Caco-2 (cell line): Measurements from ENCODE around the gene VAPB. TPM values are rescaled to one million over a fixed set of nuclear protein-coding genes. Genes with fewer than 3 reads are reported as not detected.

ENCODE experiments used
- BruUV-seq: library from RNA; stranded (reverse); fragments of 400-500 nt; replicated peaks from 2 replicates; lab custom pipeline; 2021; lab: Mats Ljungman, UMichigan
- CTCF ChIA-PET: fragments of 300-600 bp; sonication (Branson Sonifier 250); formaldehyde crosslinking; loops from one replicate; lab custom pipeline; 2022; ENCODE audit warnings: antibody characterized with exemption; lab: Charles Lee
- POLR2A ChIA-PET: fragments of 300-600 bp; sonication (Branson Sonifier 250); formaldehyde crosslinking; loops from one replicate; lab custom pipeline; 2022; ENCODE audit warnings: antibody characterized with exemption; lab: Charles Lee
- DNase-seq, 2 experiments: peaks; one replicate each; pipeline versions ENCODE4 v3.0.0 to v3.0.0-alpha.2; 2020 to 2022
- H3K27me3 ChIP-seq: replicated peaks from 2 replicates; pipeline ENCODE4 v1.6.0; 2011; ENCODE audit warnings: low read length; ENCODE audit not compliant: control insufficient read depth, insufficient read depth
- H3K36me3 ChIP-seq: 2 replicates; pipeline ENCODE4 v1.5.1; 2011; ENCODE audit warnings: low read length; ENCODE audit not compliant: control insufficient read depth, insufficient read depth
- H3K4me1 ChIP-seq: fragments of 250-450 bp; sonication (Bioruptor Pico); 2 replicates; pipeline ENCODE4 v1.5.1; 2020; ENCODE audit warnings: mild to moderate bottlenecking
- H3K4me3 ChIP-seq: 2 replicates; pipeline ENCODE4 v1.5.1; 2011; ENCODE audit warnings: low read depth, mild to moderate bottlenecking, control low read depth, low read length
- H3K9me3 ChIP-seq: fragments of 250-450 bp; sonication (Bioruptor Pico); 2 replicates; pipeline ENCODE4 v1.5.1; 2020; ENCODE audit warnings: mild to moderate bottlenecking, moderate library complexity
- H3K27ac Mint-ChIP-seq: one replicate; pipeline ENCODE4 v1.8.0; 2022; ENCODE audit warnings: mixed read lengths; ENCODE audit not compliant: unreplicated experiment
- H3K27me3 Mint-ChIP-seq: one replicate; pipeline ENCODE4 v1.8.0; 2022; ENCODE audit warnings: mixed read lengths; ENCODE audit not compliant: insufficient read depth, unreplicated experiment
- H3K36me3 Mint-ChIP-seq: one replicate; pipeline ENCODE4 v1.8.0; 2022; ENCODE audit warnings: mild to moderate bottlenecking, mixed read lengths; ENCODE audit not compliant: insufficient read depth, unreplicated experiment
- H3K4me1 Mint-ChIP-seq: one replicate; pipeline ENCODE4 v1.8.0; 2022; ENCODE audit warnings: low read depth, mixed read lengths; ENCODE audit not compliant: unreplicated experiment
- H3K4me3 Mint-ChIP-seq: one replicate; pipeline ENCODE4 v1.8.0; 2022; ENCODE audit warnings: mild to moderate bottlenecking, moderate library complexity, mixed read lengths; ENCODE audit not compliant: unreplicated experiment
- H3K9me3 Mint-ChIP-seq: one replicate; pipeline ENCODE4 v1.8.0; 2022; ENCODE audit warnings: mixed read lengths; ENCODE audit not compliant: unreplicated experiment
- intact Hi-C: fragments of 100-400 bp; cut with micrococcal nuclease; formaldehyde crosslinking; loops from one replicate; pipeline ENCODE4 v1.10.0; 2022; ENCODE audit not compliant: unreplicated experiment
- total RNA-seq: library from RNA; stranded (reverse); gene quantifications from 2 replicates; pipeline ENCODE4 v1.2.3, GENCODE V29; 2022
- TF ChIP-seq, protein P1 (sequence below), 2 experiments: fragments of 200-600 bp in 1 of 2; IDR thresholded peaks; 1 replicate in 1 of 2; 2 replicates in 1 of 2; pipeline versions ENCODE4 v1.5.1 to v1.8.0; 2011 to 2022; ENCODE audit warnings: antibody characterized with exemption in 1 of 2, control low read depth in 1 of 2, inconsistent platforms in 1 of 2, low read depth in 1 of 2, low read length in 1 of 2, mild to moderate bottlenecking in 1 of 2, moderate library complexity in 1 of 2; ENCODE audit not compliant: insufficient read depth in 1 of 2, severe bottlenecking in 1 of 2, unreplicated experiment in 1 of 2

The VAPB gene
- total RNA-seq, 1 experiment from 2014 or later: 186 TPM

DNA sequence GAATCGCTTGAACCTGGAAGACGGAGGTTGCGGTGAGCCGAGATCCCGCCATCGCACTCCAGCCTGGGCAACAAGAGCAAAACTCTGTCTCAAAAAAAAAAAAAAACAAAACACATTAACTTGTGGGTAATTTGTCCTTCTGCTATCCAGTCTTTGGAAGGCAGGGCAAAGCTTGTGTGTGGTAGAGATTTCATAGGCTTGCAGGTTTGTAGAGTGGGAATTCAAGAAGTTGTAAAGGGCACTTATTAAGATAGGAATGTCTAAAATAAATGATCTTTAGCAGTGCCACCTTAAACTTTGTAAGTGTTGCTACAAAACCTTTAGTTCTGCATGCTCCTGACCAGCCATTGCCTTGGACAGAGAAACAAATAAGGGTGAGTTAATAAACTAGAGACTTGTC lies 8.4 kb downstream of the VAPB start:
- peaks cover 25% of the 10 kb centered on the region for H3K4me1 ChIP-seq
- no peak overlapping the region for H3K4me3 ChIP-seq
- TF ChIP-seq, protein P1, sequence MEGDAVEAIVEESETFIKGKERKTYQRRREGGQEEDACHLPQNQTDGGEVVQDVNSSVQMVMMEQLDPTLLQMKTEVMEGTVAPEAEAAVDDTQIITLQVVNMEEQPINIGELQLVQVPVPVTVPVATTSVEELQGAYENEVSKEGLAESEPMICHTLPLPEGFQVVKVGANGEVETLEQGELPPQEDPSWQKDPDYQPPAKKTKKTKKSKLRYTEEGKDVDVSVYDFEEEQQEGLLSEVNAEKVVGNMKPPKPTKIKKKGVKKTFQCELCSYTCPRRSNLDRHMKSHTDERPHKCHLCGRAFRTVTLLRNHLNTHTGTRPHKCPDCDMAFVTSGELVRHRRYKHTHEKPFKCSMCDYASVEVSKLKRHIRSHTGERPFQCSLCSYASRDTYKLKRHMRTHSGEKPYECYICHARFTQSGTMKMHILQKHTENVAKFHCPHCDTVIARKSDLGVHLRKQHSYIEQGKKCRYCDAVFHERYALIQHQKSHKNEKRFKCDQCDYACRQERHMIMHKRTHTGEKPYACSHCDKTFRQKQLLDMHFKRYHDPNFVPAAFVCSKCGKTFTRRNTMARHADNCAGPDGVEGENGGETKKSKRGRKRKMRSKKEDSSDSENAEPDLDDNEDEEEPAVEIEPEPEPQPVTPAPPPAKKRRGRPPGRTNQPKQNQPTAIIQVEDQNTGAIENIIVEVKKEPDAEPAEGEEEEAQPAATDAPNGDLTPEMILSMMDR (IDR thresholded peaks at IDR 0.05; ENCODE audit: insufficient read depth in 1 of 2, low read depth in 1 of 2, low read length in 1 of 2, severe bottlenecking in 1 of 2, unreplicated experiment in 1 of 2): no peak
- H3K36me3 ChIP-seq: no peaks in the 10 kb centered on the region
- Mint-ChIP-seq H3K27ac (no peak overlapping the region), H3K36me3 (peaks cover 24% of the 10 kb centered on the region), H3K27me3 (no peaks in the 10 kb centered on the region), H3K4me1 (peaks cover 26% of the 10 kb centered on the region), H3K4me3 (no peak overlapping the region), H3K9me3 (no peaks in the 10 kb centered on the region)
- intact Hi-C loops: no loop called here
- POLR2A ChIA-PET: no interaction called here
- BruUV-seq: no TSS peak
- no peaks in the 10 kb centered on the region for H3K9me3 ChIP-seq
- H3K27me3 ChIP-seq: no peaks in the 10 kb centered on the region
- CTCF ChIA-PET: no interaction called here
- DNase-seq: no peak

DNA sequence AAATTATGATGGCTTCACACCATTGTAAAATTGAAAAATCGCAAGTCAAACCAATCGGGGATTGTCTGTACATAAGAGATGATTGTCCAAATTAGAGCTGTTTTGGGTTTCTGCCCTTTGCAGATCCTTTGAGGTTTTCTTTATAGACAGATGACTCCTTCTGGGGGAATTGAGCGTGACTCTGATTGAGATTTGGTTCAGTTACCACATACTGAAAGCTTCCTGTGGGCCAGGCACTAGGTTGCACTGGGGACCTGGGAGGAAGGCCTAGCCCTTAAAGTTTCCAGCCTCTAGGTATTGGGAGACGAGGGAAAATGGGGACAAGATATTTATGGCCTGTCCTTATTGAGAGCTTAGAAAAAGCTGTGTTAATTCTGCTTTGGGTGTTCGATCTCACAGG lies 9.2 kb downstream of the VAPB start:
- intact Hi-C loops: no loop called here
- peaks cover 18% of the 10 kb centered on the region for H3K36me3 Mint-ChIP-seq
- no peak overlapping the region for H3K4me3 ChIP-seq
- H3K36me3 ChIP-seq: no peaks in the 10 kb centered on the region
- no peaks in the 10 kb centered on the region for H3K9me3 ChIP-seq
- H3K4me3 Mint-ChIP-seq: no peak overlapping the region
- ChIA-PET POLR2A (interaction anchor here (0.7 kb wide), 1 partner anchor 27 kb away, joined by 10 read pairs; no protein-coding TSS in a partner anchor), CTCF (no interaction called here)
- H3K27me3 Mint-ChIP-seq: no peaks in the 10 kb centered on the region
- peaks cover 19% of the 10 kb centered on the region for H3K4me1 Mint-ChIP-seq
- TF ChIP-seq, protein P1 (IDR thresholded peaks at IDR 0.05; ENCODE audit: insufficient read depth in 1 of 2, low read depth in 1 of 2, low read length in 1 of 2, severe bottlenecking in 1 of 2, unreplicated experiment in 1 of 2): no peak
- no peak overlapping the region for H3K27ac Mint-ChIP-seq
- BruUV-seq: no TSS peak
- H3K4me1 ChIP-seq: peaks cover 23% of the 10 kb centered on the region
- no peak for DNase-seq
- no peaks in the 10 kb centered on the region for H3K9me3 Mint-ChIP-seq
- no peaks in the 10 kb centered on the region for H3K27me3 ChIP-seq

DNA sequence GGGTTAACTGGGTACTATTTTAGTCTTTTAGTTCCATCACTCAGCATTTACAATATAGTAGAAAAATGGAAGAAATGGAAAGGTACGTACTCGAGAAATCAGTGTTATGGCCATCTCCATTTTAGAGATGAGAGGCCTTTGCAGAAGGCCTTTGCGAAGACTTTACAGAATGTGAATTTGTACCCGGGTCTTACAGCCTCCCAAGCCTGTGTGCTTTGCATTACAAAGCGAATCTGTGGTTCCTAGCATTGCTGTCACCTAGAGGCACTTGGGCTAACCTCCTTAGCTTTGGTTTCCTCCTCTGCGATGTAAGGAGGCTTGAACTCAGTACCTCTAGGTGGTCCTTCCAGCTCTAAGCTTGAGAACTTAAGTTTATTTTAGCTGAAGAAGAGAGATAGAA lies 10.9 kb downstream of the VAPB start:
- no TSS peak for BruUV-seq
- Histone ChIP-seq H3K27me3 (no peaks in the 10 kb centered on the region), H3K9me3 (no peaks in the 10 kb centered on the region), H3K4me1 (peaks cover 16% of the 10 kb centered on the region), H3K4me3 (no peak overlapping the region), H3K36me3 (no peaks in the 10 kb centered on the region)
- Mint-ChIP-seq H3K4me1 (peaks cover 7% of the 10 kb centered on the region), H3K4me3 (no peak overlapping the region), H3K36me3 (peaks cover 6% of the 10 kb centered on the region), H3K9me3 (no peaks in the 10 kb centered on the region), H3K27ac (no peak overlapping the region), H3K27me3 (no peaks in the 10 kb centered on the region)
- no peak for DNase-seq
- TF ChIP-seq, protein P1 (IDR thresholded peaks at IDR 0.05; ENCODE audit: insufficient read depth in 1 of 2, low read depth in 1 of 2, low read length in 1 of 2, severe bottlenecking in 1 of 2, unreplicated experiment in 1 of 2): no peak
- intact Hi-C loops: no loop called here
- POLR2A ChIA-PET: no interaction called here
- CTCF ChIA-PET: no interaction called here
